HepG2 (cell line): ENCODE results near the gene TAF11L2. TPM values are rescaled to one million over a fixed set of nuclear protein-coding genes. Genes with fewer than 3 reads are reported as not detected.

Experiments
- ATAC-seq: fragments of 200-7000 bp; cut with Tn5 transposase; 3 replicates; pipeline ENCODE4 v1.9.1; 2020; ENCODE audit warnings: mild to moderate bottlenecking, moderate library complexity
- BruUV-seq: library from RNA; stranded (reverse); fragments of 400-500 nt; replicated peaks from 2 replicates; lab custom pipeline; 2021; lab: Mats Ljungman, UMichigan
- CTCF ChIA-PET: fragments of 300-600 bp; formaldehyde crosslinking; extraction: SDS; loops from one replicate; lab custom pipeline; 2021; ENCODE audit warnings: low total read pairs, inconsistent platforms, low intra/inter-chr PET ratio; lab: Yijun Ruan, JAX
- POLR2A ChIA-PET: fragments of 350-600 bp; sonication (Branson Sonifier 250); formaldehyde crosslinking; loops from one replicate; lab custom pipeline; 2020; ENCODE audit warnings: antibody characterized with exemption, inconsistent platforms; lab: Yijun Ruan, JAX
- DNase-seq: peaks from one replicate; pipeline ENCODE4 v3.0.0-alpha.2; 2015; ENCODE audit warnings: low spot score
- FAIRE-seq: peaks from 3 replicates; lab custom pipeline; 2011; peaks lifted over from hg19 to GRCh38; lab: Jason Lieb, UNC
- H2AFZ ChIP-seq: one replicate; pipeline ENCODE4 v1.6.1; 2011; ENCODE audit warnings: low read length, inconsistent platforms
- H3K27ac ChIP-seq: fragments of 300-600 bp; 3 replicates; pipeline ENCODE4 v1.8.0; 2011; ENCODE audit warnings: mixed run types, mild to moderate bottlenecking, mixed read lengths, low read length, inconsistent platforms; ENCODE audit not compliant: insufficient read depth; ENCODE audit errors: extremely low read length
- H3K27me3 ChIP-seq, 2 experiments: fragments of 200-600 bp in 1 of 2; 2 replicates in 1 of 2; 3 replicates in 1 of 2; pipeline versions ENCODE4 v1.6.0 to v1.8.0; 2011; ENCODE audit warnings: low read length in 2 of 2, mild to moderate bottlenecking in 2 of 2, moderate library complexity in 2 of 2, inconsistent platforms in 1 of 2; ENCODE audit not compliant: insufficient read depth in 2 of 2, control insufficient read depth in 1 of 2
- H3K36me3 ChIP-seq, 2 experiments: fragments of 200-600 bp in 1 of 2; replicated peaks in 1 of 2; 2 replicates in 1 of 2; 3 replicates in 1 of 2; pipeline versions ENCODE4 v1.5.1 to v1.8.0; 2011; ENCODE audit warnings: low read length in 2 of 2, inconsistent platforms in 1 of 2; ENCODE audit not compliant: insufficient read depth in 2 of 2, control insufficient read depth in 1 of 2
- H3K4me1 ChIP-seq: 2 replicates; pipeline ENCODE4 v1.5.1; 2012; ENCODE audit warnings: low read length, inconsistent platforms; ENCODE audit not compliant: insufficient read depth
- H3K4me2 ChIP-seq: 2 replicates; pipeline ENCODE4 v1.6.0; 2011; ENCODE audit warnings: low read depth, low read length, inconsistent platforms
- H3K4me3 ChIP-seq, 3 experiments: fragments of 200-600 bp in 1 of 3; sonication (generic), shearing (Covaris generic) in 1 of 3; replicated peaks in 1 of 3; 2 replicates each; pipeline ENCODE4 v1.5.1; 2011 to 2016; ENCODE audit warnings: low read length in 3 of 3, inconsistent platforms in 2 of 3, low read depth in 2 of 3, mild to moderate bottlenecking in 2 of 3, control low read depth in 1 of 3, mixed read lengths in 1 of 3; ENCODE audit not compliant: insufficient read depth in 1 of 3
- H3K79me2 ChIP-seq: one replicate; pipeline ENCODE4 v1.6.1; 2011; ENCODE audit warnings: low read length, inconsistent platforms; ENCODE audit not compliant: insufficient read depth
- H3K9ac ChIP-seq: 2 replicates; pipeline ENCODE4 v1.6.0; 2011; ENCODE audit warnings: mild to moderate bottlenecking, low read depth, low read length, inconsistent platforms; ENCODE audit not compliant: insufficient read depth
- H3K9me3 ChIP-seq: 2 replicates; pipeline ENCODE4 v1.5.1; 2012; ENCODE audit warnings: mild to moderate bottlenecking, low read length
- H4K20me1 ChIP-seq: 2 replicates; pipeline ENCODE4 v1.6.0; 2011; ENCODE audit warnings: inconsistent platforms, mild to moderate bottlenecking, low read length, moderate library complexity; ENCODE audit not compliant: insufficient read depth
- ARID2 ChIP-seq: sonication (generic); formaldehyde crosslinking; IDR thresholded peaks from 2 replicates; pipeline ENCODE4 v1.8.1; 2022; ENCODE audit warnings: mild to moderate bottlenecking, missing genetic modification reagents, borderline replicate concordance
- IKZF4 ChIP-seq: sonication (generic); formaldehyde crosslinking; IDR thresholded peaks from 2 replicates; pipeline ENCODE4 v1.5.1; 2020; ENCODE audit warnings: borderline replicate concordance, mild to moderate bottlenecking, low read depth, missing genetic modification reagents; ENCODE audit errors: not compliant biosample characterization
- IRF2 ChIP-seq: IDR thresholded peaks from 2 replicates; pipeline ENCODE4 v1.6.1; 2018; ENCODE audit warnings: missing genetic modification reagents, missing compliant biosample characterization
- KAT2B ChIP-seq: fragments of 150-350 bp; IDR thresholded peaks from 2 replicates; pipeline ENCODE4 v1.6.1; 2014; ENCODE audit warnings: low read depth, low read length, borderline replicate concordance
- MTA3 ChIP-seq: sonication (generic); formaldehyde crosslinking; IDR thresholded peaks from 2 replicates; pipeline ENCODE4 v1.4.0; 2020; ENCODE audit warnings: missing genetic modification reagents
- NPAS2 ChIP-seq: sonication (generic); formaldehyde crosslinking; IDR thresholded peaks from 2 replicates; pipeline ENCODE4 v1.8.0; 2022; ENCODE audit warnings: mild to moderate bottlenecking, missing genetic modification reagents, borderline replicate concordance
- RAD51 ChIP-seq: fragments of 450-650 bp; IDR thresholded peaks from 2 replicates; pipeline ENCODE4 v1.6.1; 2016; ENCODE audit warnings: borderline replicate concordance
- ZNF331 ChIP-seq: sonication (generic); formaldehyde crosslinking; IDR thresholded peaks from 2 replicates; pipeline ENCODE4 v1.4.0; 2020; ENCODE audit warnings: missing genetic modification reagents
- ZNF460 ChIP-seq: sonication (generic); formaldehyde crosslinking; IDR thresholded peaks from 2 replicates; pipeline ENCODE4 v1.5.1; 2020; ENCODE audit warnings: missing genetic modification reagents, mild to moderate bottlenecking, borderline replicate concordance
- ZNF589 ChIP-seq: sonication (generic); formaldehyde crosslinking; conservative IDR thresholded peaks from 2 replicates; pipeline ENCODE4 v1.8.0; 2022; ENCODE audit warnings: mild to moderate bottlenecking, moderate library complexity, missing genetic modification reagents
- WGBS: methylation state at CpG from one replicate; pipeline ENCODE4 v1.1.6; 2017; ENCODE audit warnings: low lambda C conversion rate; 5-methylcytosine and 5-hydroxymethylcytosine counted together
- in situ Hi-C: cut with HindIII; loops from 2 replicates; pipeline ENCODE4 v1.10.0; 2017; ENCODE audit warnings: low pct_unique_long_range_greater_than_20kb; ENCODE audit not compliant: extremely low pct_ligation_motif_present
- intact Hi-C: fragments of 100-400 bp; cut with micrococcal nuclease; formaldehyde crosslinking; loops from one replicate; pipeline ENCODE4 v1.10.0; 2022; ENCODE audit not compliant: unreplicated experiment
- polyA plus RNA-seq, 8 experiments: library from polyadenylated mRNA; depleted of rRNA in 3 of 8; stranded (reverse) in 7 of 8; unstranded in 1 of 8; fragments of >200 nt; fragmentation: Illumina TruSeq in 4 of 8; extraction: Trizol in 4 of 8; gene quantifications; 2 replicates each; pipeline versions ENCODE4 v1.2.1 to v1.2.3, GENCODE V29; 2011 to 2016; ENCODE audit warnings: low read depth in 4 of 8, missing spikeins in 1 of 8, mixed read lengths in 1 of 8; ENCODE audit not compliant: insufficient read depth in 1 of 8
- total RNA-seq, 5 experiments: library from RNA; depleted of rRNA; stranded (reverse); fragments of >200 nt; fragmentation: Illumina TruSeq; extraction: Trizol; gene quantifications; 2 replicates each; pipeline ENCODE4 v1.2.3, GENCODE V29; 2016; ENCODE audit warnings: low read depth in 1 of 5
- TF ChIP-seq, protein P1 (sequence below): sonication (generic); formaldehyde crosslinking; IDR thresholded peaks from 2 replicates; pipeline ENCODE4 v1.4.0; 2020; ENCODE audit warnings: mild to moderate bottlenecking, missing genetic modification reagents, borderline replicate concordance
- TF ChIP-seq, protein P2 (sequence below): sonication (generic); formaldehyde crosslinking; IDR thresholded peaks from 2 replicates; pipeline ENCODE4 v1.9.0; 2021; ENCODE audit warnings: missing genetic modification reagents, borderline replicate concordance
- TF ChIP-seq, protein P3 (sequence below): sonication (generic); formaldehyde crosslinking; IDR thresholded peaks from 2 replicates; pipeline ENCODE4 v1.8.0; 2022; ENCODE audit warnings: mild to moderate bottlenecking, missing genetic modification reagents, moderate library complexity

Gene TAF11L2
- total and polyA plus RNA-seq, 2 of the 13 experiments (the other 11 are each of a cell fraction or from before 2014, with no cell fraction given), result not detected

DNA sequence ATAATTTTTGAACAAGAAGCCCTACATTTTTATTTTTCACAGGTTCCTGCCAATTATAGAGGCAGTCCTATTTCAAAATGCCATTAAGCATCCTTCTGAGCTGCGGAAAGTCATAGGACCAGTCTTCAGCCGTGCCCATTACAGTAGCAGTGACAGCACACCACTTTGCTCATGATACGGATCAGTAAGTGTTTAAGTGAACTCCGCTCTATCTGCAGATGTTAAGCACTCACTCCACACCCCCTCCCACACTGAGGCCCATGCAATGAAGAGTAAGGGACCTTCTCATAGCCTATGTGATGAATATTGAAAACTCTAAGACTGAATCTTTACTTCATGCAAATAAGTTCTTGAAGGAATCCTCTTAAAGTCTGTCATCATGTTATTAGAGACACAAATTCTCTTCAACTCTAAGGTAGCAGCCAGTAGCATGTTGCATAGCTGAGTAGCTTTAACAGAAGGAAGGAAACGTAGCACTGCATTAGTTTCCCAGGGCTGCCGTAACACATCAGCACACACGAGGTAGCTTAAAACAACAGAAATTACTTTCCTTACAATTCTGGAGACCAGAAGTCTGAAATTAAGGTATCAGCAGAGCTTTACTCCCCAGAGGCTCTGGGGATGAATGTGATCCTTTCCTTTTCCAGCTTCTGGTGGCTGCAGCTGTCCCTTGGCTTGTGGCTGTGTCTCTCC is 20.3 kb upstream of the TAF11L2 start:
- Histone ChIP-seq H3K9me3 (no peaks in the 10 kb centered on the region), H3K4me1 (no peaks in the 10 kb centered on the region), H2AFZ (no peak overlapping the region), H3K27me3 (no peaks in the 10 kb centered on the region), H3K79me2 (no peaks in the 10 kb centered on the region), H3K27ac (no peak overlapping the region), H3K4me2 (no peak overlapping the region), H4K20me1 (no peaks in the 10 kb centered on the region), H3K9ac (no peak overlapping the region), H3K4me3 (no peak overlapping the region), H3K36me3 (no peaks in the 10 kb centered on the region)
- WGBS, result 16% methylated on average over 7 of the region's 7 CpGs
- CTCF ChIA-PET, result no interaction called here
- POLR2A ChIA-PET, result no interaction called here
- no peak for ATAC-seq
- intact Hi-C loops (no loop called here), in situ Hi-C loops (no loop called here)
- BruUV-seq, result no TSS peak
- no peak for FAIRE-seq
- DNase-seq, result no peak
- TF ChIP-seq KAT2B (no peak), ZNF460 (CRISPR knock-in tag) (no peak), IRF2 (CRISPR knock-in tag) (no peak), ZNF589 (CRISPR knock-in tag) (no peak), RAD51 (no peak), NPAS2 (no peak), ZNF331 (no peak), ARID2 (CRISPR knock-in tag) (no peak), IKZF4 (CRISPR knock-in tag) (no peak), MTA3 (CRISPR knock-in tag) (no peak)
- TF ChIP-seq, protein P1, sequence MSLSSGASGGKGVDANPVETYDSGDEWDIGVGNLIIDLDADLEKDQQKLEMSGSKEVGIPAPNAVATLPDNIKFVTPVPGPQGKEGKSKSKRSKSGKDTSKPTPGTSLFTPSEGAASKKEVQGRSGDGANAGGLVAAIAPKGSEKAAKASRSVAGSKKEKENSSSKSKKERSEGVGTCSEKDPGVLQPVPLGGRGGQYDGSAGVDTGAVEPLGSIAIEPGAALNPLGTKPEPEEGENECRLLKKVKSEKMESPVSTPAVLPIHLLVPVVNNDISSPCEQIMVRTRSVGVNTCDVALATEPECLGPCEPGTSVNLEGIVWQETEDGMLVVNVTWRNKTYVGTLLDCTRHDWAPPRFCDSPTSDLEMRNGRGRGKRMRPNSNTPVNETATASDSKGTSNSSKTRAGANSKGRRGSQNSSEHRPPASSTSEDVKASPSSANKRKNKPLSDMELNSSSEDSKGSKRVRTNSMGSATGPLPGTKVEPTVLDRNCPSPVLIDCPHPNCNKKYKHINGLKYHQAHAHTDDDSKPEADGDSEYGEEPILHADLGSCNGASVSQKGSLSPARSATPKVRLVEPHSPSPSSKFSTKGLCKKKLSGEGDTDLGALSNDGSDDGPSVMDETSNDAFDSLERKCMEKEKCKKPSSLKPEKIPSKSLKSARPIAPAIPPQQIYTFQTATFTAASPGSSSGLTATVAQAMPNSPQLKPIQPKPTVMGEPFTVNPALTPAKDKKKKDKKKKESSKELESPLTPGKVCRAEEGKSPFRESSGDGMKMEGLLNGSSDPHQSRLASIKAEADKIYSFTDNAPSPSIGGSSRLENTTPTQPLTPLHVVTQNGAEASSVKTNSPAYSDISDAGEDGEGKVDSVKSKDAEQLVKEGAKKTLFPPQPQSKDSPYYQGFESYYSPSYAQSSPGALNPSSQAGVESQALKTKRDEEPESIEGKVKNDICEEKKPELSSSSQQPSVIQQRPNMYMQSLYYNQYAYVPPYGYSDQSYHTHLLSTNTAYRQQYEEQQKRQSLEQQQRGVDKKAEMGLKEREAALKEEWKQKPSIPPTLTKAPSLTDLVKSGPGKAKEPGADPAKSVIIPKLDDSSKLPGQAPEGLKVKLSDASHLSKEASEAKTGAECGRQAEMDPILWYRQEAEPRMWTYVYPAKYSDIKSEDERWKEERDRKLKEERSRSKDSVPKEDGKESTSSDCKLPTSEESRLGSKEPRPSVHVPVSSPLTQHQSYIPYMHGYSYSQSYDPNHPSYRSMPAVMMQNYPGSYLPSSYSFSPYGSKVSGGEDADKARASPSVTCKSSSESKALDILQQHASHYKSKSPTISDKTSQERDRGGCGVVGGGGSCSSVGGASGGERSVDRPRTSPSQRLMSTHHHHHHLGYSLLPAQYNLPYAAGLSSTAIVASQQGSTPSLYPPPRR (CRISPR knock-in tag), result no peak
- TF ChIP-seq, protein P2, sequence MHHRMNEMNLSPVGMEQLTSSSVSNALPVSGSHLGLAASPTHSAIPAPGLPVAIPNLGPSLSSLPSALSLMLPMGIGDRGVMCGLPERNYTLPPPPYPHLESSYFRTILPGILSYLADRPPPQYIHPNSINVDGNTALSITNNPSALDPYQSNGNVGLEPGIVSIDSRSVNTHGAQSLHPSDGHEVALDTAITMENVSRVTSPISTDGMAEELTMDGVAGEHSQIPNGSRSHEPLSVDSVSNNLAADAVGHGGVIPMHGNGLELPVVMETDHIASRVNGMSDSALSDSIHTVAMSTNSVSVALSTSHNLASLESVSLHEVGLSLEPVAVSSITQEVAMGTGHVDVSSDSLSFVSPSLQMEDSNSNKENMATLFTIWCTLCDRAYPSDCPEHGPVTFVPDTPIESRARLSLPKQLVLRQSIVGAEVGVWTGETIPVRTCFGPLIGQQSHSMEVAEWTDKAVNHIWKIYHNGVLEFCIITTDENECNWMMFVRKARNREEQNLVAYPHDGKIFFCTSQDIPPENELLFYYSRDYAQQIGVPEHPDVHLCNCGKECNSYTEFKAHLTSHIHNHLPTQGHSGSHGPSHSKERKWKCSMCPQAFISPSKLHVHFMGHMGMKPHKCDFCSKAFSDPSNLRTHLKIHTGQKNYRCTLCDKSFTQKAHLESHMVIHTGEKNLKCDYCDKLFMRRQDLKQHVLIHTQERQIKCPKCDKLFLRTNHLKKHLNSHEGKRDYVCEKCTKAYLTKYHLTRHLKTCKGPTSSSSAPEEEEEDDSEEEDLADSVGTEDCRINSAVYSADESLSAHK (CRISPR knock-in tag), result no peak
- TF ChIP-seq, protein P3, sequence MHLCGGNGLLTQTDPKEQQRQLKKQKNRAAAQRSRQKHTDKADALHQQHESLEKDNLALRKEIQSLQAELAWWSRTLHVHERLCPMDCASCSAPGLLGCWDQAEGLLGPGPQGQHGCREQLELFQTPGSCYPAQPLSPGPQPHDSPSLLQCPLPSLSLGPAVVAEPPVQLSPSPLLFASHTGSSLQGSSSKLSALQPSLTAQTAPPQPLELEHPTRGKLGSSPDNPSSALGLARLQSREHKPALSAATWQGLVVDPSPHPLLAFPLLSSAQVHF (CRISPR knock-in tag), result no peak
